Testis (tissue), 3 donors: Measurements from ENCODE around the gene GARS1. TPM values are rescaled to one million over a fixed set of nuclear protein-coding genes. Genes with fewer than 3 reads are reported as not detected.

Experiments
- DNase-seq: peaks from one replicate; pipeline ENCODE4 v3.0.0-alpha.2; 2019
- H3K27ac ChIP-seq, 2 donors: fragments of 200-600 bp; sonication (generic); one replicate each; pipeline ENCODE4 v1.5.1; 2019
- H3K27me3 ChIP-seq: fragments of 200-600 bp; sonication (generic); one replicate; pipeline ENCODE4 v1.5.1; 2019
- H3K36me3 ChIP-seq: fragments of 200-600 bp; sonication (generic); one replicate; pipeline ENCODE4 v1.5.1; 2017; ENCODE audit warnings: low read depth; ENCODE audit errors: missing control alignments
- H3K4me1 ChIP-seq: fragments of 200-600 bp; sonication (generic); one replicate; pipeline ENCODE4 v1.5.1; 2019
- H3K4me3 ChIP-seq, 2 donors: fragments of 200-600 bp; sonication (generic); one replicate each; pipeline ENCODE4 v1.5.1; 2017 to 2019
- H3K9me3 ChIP-seq: fragments of 200-600 bp; sonication (generic); one replicate; pipeline ENCODE4 v1.5.1; 2017
- CTCF ChIP-seq, 3 experiments: fragments of 450-650 bp in 2 of 3; fragments of 200-600 bp in 1 of 3; sonication (generic) in 1 of 3; IDR thresholded peaks; one replicate each; pipeline ENCODE4 v1.5.1; 2016 to 2019; ENCODE audit warnings: antibody characterized with exemption in 3 of 3, mild to moderate bottlenecking in 2 of 3, moderate library complexity in 1 of 3
- POLR2A ChIP-seq: fragments of 450-650 bp; IDR thresholded peaks from one replicate; pipeline ENCODE4 v1.6.1; 2017; ENCODE audit warnings: antibody characterized with exemption, mild to moderate bottlenecking, moderate library complexity
- WGBS, 2 donors: methylation state at CpG; one replicate each; pipeline ENCODE4 v1.1.5; 2018; 5-methylcytosine and 5-hydroxymethylcytosine counted together
- intact Hi-C: fragments of 100-400 bp; cut with DNase I; formaldehyde crosslinking; loops from one replicate; pipeline ENCODE4 v1.15.1; 2023; ENCODE audit warnings: low total_unique reads
- polyA plus RNA-seq: library from polyadenylated mRNA; stranded (reverse); fragments of 350-450 nt; fragmentation: Illumina TruSeq; extraction: RNeasy Lipid Tissue Mini Kit (QIAGEN cat#74804); gene quantifications from one replicate; pipeline ENCODE4 v1.2.3, GENCODE V29; 2014; ENCODE audit warnings: low read depth, low replicate concordance; ENCODE audit not compliant: insufficient read depth
- total RNA-seq, 2 donors: library from RNA; depleted of rRNA; stranded (reverse); fragments of >200 nt; gene quantifications; one replicate each; pipeline ENCODE4 v1.2.3, GENCODE V29; 2016

The GARS1 gene
- total and polyA plus RNA-seq, 3 donors from 2014 or later, result 104 to 115 (median 110) TPM

- Histone ChIP-seq H3K36me3 (no peaks in the 10 kb centered on the region), H3K4me3 (no peak overlapping the region), H3K27ac (no peak overlapping the region), H3K9me3 (no peaks in the 10 kb centered on the region), H3K27me3 (no peaks in the 10 kb centered on the region), H3K4me1 (peaks cover 7% of the 10 kb centered on the region)
- intact Hi-C loops, result no loop called here
- DNase-seq, result no peak
- WGBS, 2 donors, result 86% methylated on average over 7 of the region's 7 CpGs
- TF ChIP-seq POLR2A, result no peak
- no peak for TF ChIP-seq CTCF (IDR thresholded peaks at IDR 0.05)
Observed at GRCh38 chr7:30549931-30550493, 44.7 kb upstream of the GARS1 start.

- H3K27ac ChIP-seq, result no peak overlapping the region
- 36 to 76% methylated on average over 1 of the region's 1 CpG for WGBS, 2 donors
- no peaks in the 10 kb centered on the region for H3K27me3 ChIP-seq
- no peaks in the 10 kb centered on the region for H3K9me3 ChIP-seq
- DNase-seq, result no peak
- H3K4me1 ChIP-seq, result peaks cover 7% of the 10 kb centered on the region
- no peaks in the 10 kb centered on the region for H3K36me3 ChIP-seq
- no peak overlapping the region for H3K4me3 ChIP-seq
- intact Hi-C loops, result no loop called here
- TF ChIP-seq POLR2A, result no peak
- TF ChIP-seq CTCF (IDR thresholded peaks at IDR 0.05), result no peak
Observed at GRCh38 chr7:30552330-30552729, 42.3 kb upstream of the GARS1 start.

DNA sequence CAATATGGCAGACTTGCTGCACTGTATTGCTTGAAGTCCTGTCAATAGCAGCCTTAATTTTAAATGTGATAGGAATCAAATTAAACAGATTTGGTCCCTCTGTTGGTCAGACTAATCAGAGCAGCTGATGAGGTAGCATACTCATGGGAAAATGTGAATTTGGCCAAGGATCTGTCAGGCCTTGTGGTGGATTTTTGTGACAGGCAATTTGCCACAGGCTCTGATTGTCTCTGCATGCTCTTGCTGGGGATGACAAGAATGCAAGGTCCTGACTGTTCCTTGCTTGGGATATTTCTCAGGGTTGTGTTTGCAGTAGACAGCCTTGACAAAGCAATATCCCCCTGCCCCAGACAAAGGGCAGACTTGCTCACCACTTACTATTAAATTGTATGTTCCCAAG is 41.5 kb upstream of the GARS1 start:
- Histone ChIP-seq H3K36me3 (no peaks in the 10 kb centered on the region), H3K4me3 (no peak overlapping the region), H3K4me1 (peaks cover 7% of the 10 kb centered on the region), H3K27ac (no peak overlapping the region), H3K27me3 (no peaks in the 10 kb centered on the region), H3K9me3 (no peaks in the 10 kb centered on the region)
- no peak for DNase-seq
- TF ChIP-seq POLR2A (no peak), CTCF (IDR thresholded peaks at IDR 0.05) (no peak)
- intact Hi-C loops, result no loop called here

DNA sequence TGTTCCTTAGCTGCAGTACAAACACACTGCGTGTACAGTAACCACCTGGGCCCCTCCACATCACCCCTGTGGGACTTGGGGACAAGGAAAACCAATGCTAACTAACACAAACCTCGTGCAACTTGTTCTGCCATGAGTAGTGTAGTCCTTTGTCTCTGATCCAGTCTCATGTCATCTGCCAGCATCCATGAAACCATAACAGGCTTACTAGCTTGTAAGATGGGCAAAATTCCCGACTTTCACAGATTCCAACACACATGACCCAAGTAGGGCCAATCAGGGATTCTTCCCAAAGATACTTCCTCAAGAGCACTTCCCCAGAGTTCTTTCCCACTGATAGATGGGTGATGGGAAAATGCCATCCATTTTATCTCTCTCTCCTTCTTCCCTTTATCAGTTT is 41.1 kb upstream of the GARS1 start:
- Histone ChIP-seq H3K4me3 (no peak overlapping the region), H3K36me3 (no peaks in the 10 kb centered on the region), H3K9me3 (no peaks in the 10 kb centered on the region), H3K4me1 (peaks cover 7% of the 10 kb centered on the region), H3K27me3 (no peaks in the 10 kb centered on the region), H3K27ac (no peak overlapping the region)
- WGBS, 2 donors, result 85 to 94% methylated on average over 3 of the region's 3 CpGs
- DNase-seq, result no peak
- TF ChIP-seq CTCF (IDR thresholded peaks at IDR 0.05) (no peak), POLR2A (no peak)
- intact Hi-C loops, result no loop called here

- intact Hi-C loops, result no loop called here
- H3K27me3 ChIP-seq, result no peaks in the 10 kb centered on the region
- WGBS, 2 donors, result 91 to 95% methylated on average over 2 of the region's 2 CpGs
- H3K4me1 ChIP-seq, result peaks cover 7% of the 10 kb centered on the region
- no peak for TF ChIP-seq CTCF (IDR thresholded peaks at IDR 0.05)
- TF ChIP-seq POLR2A, result no peak
- no peak for DNase-seq
- no peak overlapping the region for H3K4me3 ChIP-seq
- H3K9me3 ChIP-seq, result no peaks in the 10 kb centered on the region
- no peak overlapping the region for H3K27ac ChIP-seq
- H3K36me3 ChIP-seq, result no peaks in the 10 kb centered on the region
Observed at GRCh38 chr7:30555525-30555924, 39.2 kb upstream of the GARS1 start.
